Activated T-helper 2 cell treated with anti-CD3 and anti-CD28 coated beads, Interferon-gamma antibody, Interleukin-2, Interleukin-4, amounts not matched to agents 10 μg/mL and 5 μg/mL and 100 μg/mL, durations not matched to agents 14 hours and 24 hours and 36 hours (primary cell): ENCODE data around the gene ADD1. TPM values are rescaled to one million over a fixed set of nuclear protein-coding genes. Genes with fewer than 3 reads are reported as not detected.

Source experiments
- DNase-seq: peaks from one replicate; pipeline ENCODE4 v3.0.0; 2021; ENCODE audit warnings: low spot score
- H3K27ac Mint-ChIP-seq: one replicate; pipeline ENCODE4 v1.8.0; 2021; ENCODE audit warnings: mixed read lengths
- H3K27me3 Mint-ChIP-seq: one replicate; pipeline ENCODE4 v1.8.0; 2021; ENCODE audit warnings: low read depth, mixed read lengths
- H3K36me3 Mint-ChIP-seq: one replicate; pipeline ENCODE4 v1.8.0; 2021; ENCODE audit warnings: low read depth, mixed read lengths
- H3K4me1 Mint-ChIP-seq: one replicate; pipeline ENCODE4 v1.8.0; 2021; ENCODE audit warnings: low read depth, mixed read lengths
- H3K4me3 Mint-ChIP-seq: one replicate; pipeline ENCODE4 v1.8.0; 2021; ENCODE audit warnings: low read depth, mild to moderate bottlenecking, moderate library complexity, mixed read lengths
- H3K9me3 Mint-ChIP-seq: one replicate; pipeline ENCODE4 v1.8.0; 2021; ENCODE audit warnings: mixed read lengths
- intact Hi-C: fragments of 100-400 bp; cut with micrococcal nuclease; formaldehyde crosslinking; loops from one replicate; pipeline ENCODE4 v1.15.1; 2023
- total RNA-seq: library from RNA; stranded (reverse); gene quantifications from 2 replicates; pipeline ENCODE4 v1.2.3, GENCODE V29; 2022

The ADD1 gene
- total RNA-seq, 1 donor from 2014 or later: 242 TPM

GRCh38 chr4:2924286-2924685 lies 80.6 kb downstream of the ADD1 start:
- Mint-ChIP-seq H3K4me3 (no peak overlapping the region), H3K4me1 (peaks cover 25% of the 10 kb centered on the region), H3K36me3 (peaks cover 78% of the 10 kb centered on the region), H3K27me3 (no peaks in the 10 kb centered on the region), H3K9me3 (peaks cover 8% of the 10 kb centered on the region), H3K27ac (peak overlapping the region; percentile 17)
- DNase-seq: no peak
- intact Hi-C loops: no loop called here

DNA sequence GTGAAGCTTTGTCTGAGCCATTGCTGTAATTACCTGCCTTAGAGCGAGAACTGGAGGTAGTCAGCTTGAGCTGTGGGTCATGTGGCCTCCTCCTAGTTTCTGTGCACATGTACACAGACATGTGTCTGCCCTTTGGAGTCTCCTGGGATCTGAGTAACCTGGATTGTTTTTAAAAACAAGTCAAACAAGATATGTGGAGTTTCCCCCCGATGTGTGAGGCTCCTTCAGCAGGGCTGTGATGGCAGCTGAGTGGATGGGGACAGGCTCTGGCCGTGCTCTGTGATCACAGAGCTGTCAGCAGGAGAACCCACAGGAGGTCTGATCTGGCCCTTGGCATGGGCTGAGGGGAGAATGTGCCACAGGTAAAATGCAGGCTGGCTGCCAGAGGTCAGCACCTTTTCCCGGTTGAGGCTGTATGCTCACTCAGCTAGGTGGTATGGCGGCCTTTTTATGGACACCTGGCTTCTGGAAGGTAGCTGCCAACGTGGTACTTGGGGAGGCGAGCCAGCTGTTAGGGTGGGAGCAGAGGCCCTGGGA lies 81.2 kb downstream of the ADD1 start:
- H3K4me1 Mint-ChIP-seq: peaks cover 25% of the 10 kb centered on the region
- no peaks in the 10 kb centered on the region for H3K27me3 Mint-ChIP-seq
- peaks cover 4% of the 10 kb centered on the region for H3K9me3 Mint-ChIP-seq
- no peak overlapping the region for H3K4me3 Mint-ChIP-seq
- intact Hi-C loops: no loop called here
- H3K27ac Mint-ChIP-seq: peak overlapping the region; percentile 17
- no peak for DNase-seq
- H3K36me3 Mint-ChIP-seq: peaks cover 78% of the 10 kb centered on the region

DNA sequence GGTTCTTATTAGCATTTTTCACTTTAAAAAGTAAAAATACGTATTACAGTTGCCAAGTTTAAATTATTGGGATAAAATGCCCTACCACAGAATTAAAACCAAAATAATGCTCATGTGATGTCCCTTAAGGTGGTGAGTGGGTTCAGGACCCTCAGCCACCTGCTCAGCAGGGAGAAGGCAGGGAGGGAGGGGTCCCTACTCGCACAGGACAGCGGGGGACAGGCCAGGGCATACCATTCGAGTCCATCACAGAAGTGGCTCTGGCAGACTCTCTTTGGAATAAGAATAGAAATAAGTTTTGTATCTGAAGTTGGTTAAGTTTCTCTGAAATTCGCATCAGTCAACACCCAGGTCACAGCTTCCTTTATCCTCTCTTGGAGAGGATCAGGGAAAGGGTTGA lies 81.9 kb downstream of the ADD1 start:
- H3K9me3 Mint-ChIP-seq: no peaks in the 10 kb centered on the region
- no peak overlapping the region for H3K4me3 Mint-ChIP-seq
- no peak for DNase-seq
- peaks cover 22% of the 10 kb centered on the region for H3K4me1 Mint-ChIP-seq
- peaks cover 76% of the 10 kb centered on the region for H3K36me3 Mint-ChIP-seq
- H3K27ac Mint-ChIP-seq: no peak overlapping the region
- intact Hi-C loops: no loop called here
- H3K27me3 Mint-ChIP-seq: no peaks in the 10 kb centered on the region

DNA sequence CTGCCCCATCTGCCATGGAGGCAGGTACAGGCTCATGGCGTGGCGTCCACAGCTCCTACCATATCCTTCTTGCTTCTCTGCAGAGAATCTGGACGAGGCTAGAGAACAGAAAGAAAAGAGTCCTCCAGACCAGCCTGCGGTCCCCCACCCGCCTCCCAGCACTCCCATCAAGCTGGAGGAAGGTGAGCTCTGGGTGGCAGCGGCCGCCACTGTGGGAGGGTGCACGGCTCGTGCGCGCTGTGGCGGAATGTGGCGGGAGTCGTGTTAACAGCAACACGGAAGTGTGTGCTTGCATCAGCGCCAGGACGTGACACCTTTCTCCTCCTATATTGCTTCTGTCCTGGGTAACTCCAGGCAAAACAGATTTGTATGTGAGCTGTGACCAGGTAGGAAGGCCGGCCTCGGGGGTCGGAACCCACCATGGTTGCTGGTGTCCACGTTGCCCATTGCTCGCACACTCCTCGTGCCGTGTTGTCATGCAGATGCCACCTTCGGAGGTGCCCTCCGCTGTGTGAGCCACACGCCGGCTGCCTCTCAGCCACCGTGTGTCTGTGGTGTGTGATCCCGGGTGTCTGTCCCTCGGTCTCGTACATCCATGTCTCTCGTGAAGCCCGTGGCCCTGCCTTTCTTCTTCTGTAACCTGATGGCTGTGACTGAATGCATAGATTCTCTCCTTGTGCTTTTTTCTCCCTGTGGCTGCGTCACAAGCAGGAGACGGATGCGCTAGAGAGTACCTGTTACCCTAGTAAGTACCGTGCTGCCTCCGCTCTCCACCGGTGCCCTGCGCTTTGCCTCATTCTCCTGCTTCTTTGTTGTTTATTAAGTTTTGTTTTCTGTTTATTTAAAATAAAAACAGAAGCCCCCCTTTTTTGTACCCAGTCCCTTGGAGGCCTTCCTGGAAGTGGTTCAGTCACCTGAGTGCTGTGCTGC lies 82.6 kb downstream of the ADD1 start:
- Mint-ChIP-seq H3K36me3 (peaks cover 74% of the 10 kb centered on the region), H3K27me3 (no peaks in the 10 kb centered on the region), H3K4me1 (peaks cover 19% of the 10 kb centered on the region), H3K27ac (no peak overlapping the region), H3K9me3 (no peaks in the 10 kb centered on the region), H3K4me3 (no peak overlapping the region)
- no peak for DNase-seq
- intact Hi-C loops: no loop called here

- intact Hi-C loops: no loop called here
- no peaks in the 10 kb centered on the region for H3K27me3 Mint-ChIP-seq
- no peak for DNase-seq
- peaks cover 71% of the 10 kb centered on the region for H3K36me3 Mint-ChIP-seq
- peaks cover 15% of the 10 kb centered on the region for H3K4me1 Mint-ChIP-seq
- no peaks in the 10 kb centered on the region for H3K9me3 Mint-ChIP-seq
- H3K27ac Mint-ChIP-seq: peak overlapping the region; percentile 47
- H3K4me3 Mint-ChIP-seq: no peak overlapping the region
Measured at GRCh38 chr4:2927016-2927695, 83.5 kb downstream of the ADD1 start.

- Mint-ChIP-seq H3K27ac (peak overlapping the region; percentile 47), H3K36me3 (peaks cover 68% of the 10 kb centered on the region), H3K9me3 (no peaks in the 10 kb centered on the region), H3K4me3 (no peak overlapping the region), H3K27me3 (no peaks in the 10 kb centered on the region), H3K4me1 (peaks cover 13% of the 10 kb centered on the region)
- intact Hi-C loops: no loop called here
- no peak for DNase-seq
Measured at GRCh38 chr4:2927696-2928075, 84.0 kb downstream of the ADD1 start.

GRCh38 chr4:2928242-2929176 lies 84.9 kb downstream of the ADD1 start:
- Mint-ChIP-seq H3K27me3 (no peaks in the 10 kb centered on the region), H3K27ac (peak overlapping the region; percentile 47), H3K4me1 (peaks cover 15% of the 10 kb centered on the region), H3K4me3 (no peak overlapping the region), H3K36me3 (peaks cover 72% of the 10 kb centered on the region), H3K9me3 (no peaks in the 10 kb centered on the region)
- intact Hi-C loops: no loop called here
- no peak for DNase-seq

DNA sequence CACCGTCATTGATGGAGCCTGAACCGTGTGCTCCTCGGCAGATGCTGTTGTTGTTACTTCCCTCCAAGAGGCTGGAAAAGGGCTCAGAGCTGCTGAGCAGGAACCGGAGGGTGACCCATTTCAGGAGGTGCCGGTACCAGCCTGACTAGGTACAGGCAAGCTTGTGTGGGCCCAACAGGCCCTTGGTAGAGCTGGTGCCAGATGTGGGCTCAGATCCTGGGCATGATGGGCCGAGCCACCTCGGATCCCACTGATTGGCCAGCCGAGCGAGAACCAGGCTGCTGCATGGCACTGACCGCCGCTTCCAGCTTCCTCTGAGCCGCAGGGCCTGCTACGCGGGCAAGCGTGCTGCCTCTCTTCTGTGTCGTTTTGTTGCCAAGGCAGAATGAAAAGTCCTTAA lies 85.8 kb downstream of the ADD1 start:
- no peak for DNase-seq
- intact Hi-C loops: no loop called here
- peak overlapping the region; percentile 33 for H3K27ac Mint-ChIP-seq
- no peaks in the 10 kb centered on the region for H3K27me3 Mint-ChIP-seq
- no peaks in the 10 kb centered on the region for H3K9me3 Mint-ChIP-seq
- H3K4me1 Mint-ChIP-seq: peaks cover 12% of the 10 kb centered on the region
- H3K36me3 Mint-ChIP-seq: peaks cover 66% of the 10 kb centered on the region
- no peak overlapping the region for H3K4me3 Mint-ChIP-seq

GRCh38 chr4:2930135-2930757 lies 86.6 kb downstream of the ADD1 start:
- intact Hi-C loops: no loop called here
- Mint-ChIP-seq H3K36me3 (peaks cover 60% of the 10 kb centered on the region), H3K4me1 (peaks cover 12% of the 10 kb centered on the region)

DNA sequence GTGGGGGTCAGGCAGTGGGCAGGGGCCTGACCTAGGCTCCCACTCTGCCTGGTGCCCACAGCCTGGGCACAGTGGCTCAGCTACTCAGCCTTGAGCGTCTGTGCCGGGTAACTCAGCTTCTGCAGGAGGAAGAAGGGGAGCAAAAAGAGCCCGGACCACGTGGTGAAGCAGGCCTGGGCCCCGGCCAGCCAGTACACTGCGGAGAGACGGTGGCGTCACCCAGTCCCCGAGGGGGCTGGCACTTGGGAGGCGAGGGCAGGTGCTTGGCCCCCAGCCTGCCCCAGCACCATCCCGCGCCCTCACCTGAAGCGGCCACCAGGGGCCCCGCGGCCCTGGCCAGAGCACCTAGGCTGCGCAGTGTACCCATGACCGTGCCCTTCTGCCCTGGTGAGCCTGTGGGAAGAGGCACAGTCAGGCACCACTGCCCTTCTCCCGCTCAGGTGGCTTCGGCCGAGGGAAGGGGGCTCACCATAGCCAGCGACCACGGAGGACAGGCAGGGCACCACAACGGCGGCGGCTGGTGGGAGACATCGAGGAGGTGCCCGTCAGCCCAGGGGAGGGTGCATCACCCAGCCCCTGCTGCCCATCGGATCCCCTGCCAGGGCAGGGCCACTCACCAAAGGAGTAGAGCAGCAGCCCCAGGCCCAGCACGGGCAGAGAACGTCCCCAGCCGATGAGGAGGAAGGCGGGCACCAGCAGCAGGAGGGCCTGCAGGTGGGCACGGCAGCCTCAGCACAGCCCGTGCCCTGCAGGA lies 87.3 kb downstream of the ADD1 start:
- intact Hi-C loops: no loop called here
- Mint-ChIP-seq H3K36me3 (peaks cover 63% of the 10 kb centered on the region), H3K27me3 (no peaks in the 10 kb centered on the region), H3K9me3 (no peaks in the 10 kb centered on the region), H3K4me3 (peak overlapping the region; percentile 30), H3K4me1 (peaks cover 17% of the 10 kb centered on the region), H3K27ac (peak overlapping the region; percentile 82)
- DNase-seq: no peak

More at GRCh38 chr4:2930135-2930757, 86.6 kb downstream of the ADD1 start:
- no peak overlapping the region for H3K27ac Mint-ChIP-seq
- H3K27me3 Mint-ChIP-seq: no peaks in the 10 kb centered on the region
- no peaks in the 10 kb centered on the region for H3K9me3 Mint-ChIP-seq
- peak overlapping the region; percentile 30 for H3K4me3 Mint-ChIP-seq
- DNase-seq: no peak

- Mint-ChIP-seq H3K27ac (peak overlapping the region; percentile 82), H3K36me3 (peaks cover 66% of the 10 kb centered on the region), H3K27me3 (no peaks in the 10 kb centered on the region), H3K4me3 (peak overlapping the region; percentile 96), H3K9me3 (no peaks in the 10 kb centered on the region), H3K4me1 (peaks cover 24% of the 10 kb centered on the region)
- intact Hi-C loops: no loop called here
- DNase-seq: peak; percentile 55
Measured at GRCh38 chr4:2931512-2932301, 88.1 kb downstream of the ADD1 start.
